ENCODE results near the gene TTLL10. TPM values are rescaled to one million over a fixed set of nuclear protein-coding genes. Genes with fewer than 3 reads are reported as not detected.

Gene TTLL10
- total and polyA plus RNA-seq, 2 donors = 0.08 TPM; not detected in 1

DNA sequence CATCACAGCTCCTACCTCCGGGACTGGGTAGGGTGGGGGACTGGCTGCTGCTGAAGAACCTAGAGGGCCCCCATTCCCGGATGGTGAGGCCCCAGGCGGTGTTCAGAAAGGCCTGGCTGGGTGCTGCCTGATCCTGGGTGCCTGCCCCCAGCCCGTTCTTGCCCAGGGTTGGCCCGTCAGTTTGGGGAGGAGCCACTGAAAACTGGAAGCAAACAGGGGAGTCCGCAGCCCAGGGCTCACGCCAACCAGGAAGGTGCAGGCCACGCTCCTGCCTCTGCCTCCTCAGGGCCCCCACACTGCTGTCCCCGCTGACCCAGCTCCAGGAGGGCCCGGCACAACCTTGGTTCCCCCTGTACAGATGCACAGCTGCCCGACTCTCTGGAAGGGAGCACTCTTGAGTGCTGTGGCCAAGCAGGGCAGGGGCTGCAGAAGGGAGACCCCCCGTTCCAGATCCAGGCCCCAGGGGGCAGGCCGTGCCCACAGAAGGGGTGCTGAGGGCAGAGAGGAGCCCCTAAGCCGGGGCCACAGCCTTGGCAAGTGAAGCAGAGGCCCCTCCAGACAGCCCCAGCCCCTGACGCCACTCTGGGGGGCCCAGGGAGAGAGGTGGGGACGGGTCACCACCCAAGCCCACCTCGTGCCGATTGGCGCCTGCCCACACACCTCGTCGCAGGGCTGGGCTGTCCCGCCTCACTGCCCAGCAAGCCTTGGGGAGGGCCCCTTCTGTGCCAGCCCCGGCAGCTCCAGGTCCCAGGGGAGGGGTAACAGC lies 67.3 kb downstream of the TTLL10 start:
- 53% methylated on average over 23 of the region's 23 CpGs for WGBS
- no peaks in the 10 kb centered on the region for H3K36me3 ChIP-seq (ENCODE audit: insufficient read depth)
- H3K27ac ChIP-seq (ENCODE audit: low read depth) = no peak overlapping the region
- no peak overlapping the region for H3K4me3 ChIP-seq (ENCODE audit: low read depth, low read length)
- no peaks in the 10 kb centered on the region for H3K4me1 ChIP-seq (ENCODE audit: insufficient read depth)
- no peak for DNase-seq (ENCODE audit: extremely low spot score)

GRCh38 chr1:1241588-1242219 lies 68.0 kb downstream of the TTLL10 start:
- H3K27ac ChIP-seq (ENCODE audit: low read depth) = no peak overlapping the region
- DNase-seq (ENCODE audit: extremely low spot score) = no peak
- no peak overlapping the region for H3K4me3 ChIP-seq (ENCODE audit: low read depth, low read length)
- WGBS = 88% methylated on average over 26 of the region's 26 CpGs
- H3K36me3 ChIP-seq (ENCODE audit: insufficient read depth) = no peaks in the 10 kb centered on the region
- no peaks in the 10 kb centered on the region for H3K4me1 ChIP-seq (ENCODE audit: insufficient read depth)

DNA sequence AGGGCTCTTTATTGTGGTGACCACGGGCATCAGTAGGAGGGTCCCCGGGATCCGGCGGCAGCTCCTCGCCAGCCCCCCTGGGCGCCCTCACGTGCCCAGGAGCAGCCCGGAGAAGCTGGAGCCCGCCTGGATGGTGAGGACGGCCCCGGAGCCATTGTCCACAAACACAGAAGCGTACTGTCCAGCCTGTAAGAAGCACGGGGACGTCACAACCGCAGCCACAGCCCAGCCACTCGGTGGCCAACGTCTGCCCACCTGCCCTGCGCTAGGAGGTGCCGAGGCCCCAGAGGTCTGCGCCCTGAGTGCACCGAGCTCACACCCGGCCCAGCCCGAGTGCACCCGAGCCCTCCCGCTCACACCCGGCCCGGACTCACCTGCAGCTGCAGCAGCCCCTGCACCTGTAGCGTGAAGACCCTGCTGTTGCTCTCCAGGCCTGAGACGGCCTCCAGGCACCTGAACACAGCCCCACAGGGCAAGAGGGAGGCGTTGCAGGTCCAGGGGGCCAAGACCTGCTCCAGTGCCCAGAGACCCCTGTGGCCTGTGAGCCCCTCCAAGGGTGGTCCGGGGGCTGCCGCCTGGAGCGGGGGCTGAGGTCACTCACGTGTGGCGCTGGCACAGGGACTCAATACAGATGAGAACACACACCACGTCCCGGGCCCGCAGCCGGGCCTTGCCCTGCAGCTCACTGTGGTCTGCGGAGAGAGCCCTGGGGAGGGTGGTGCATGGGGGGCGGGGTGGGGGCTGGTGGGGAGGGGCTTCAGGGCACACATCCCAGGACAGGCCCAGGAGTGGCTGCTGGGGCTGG lies 69.0 kb downstream of the TTLL10 start:
- WGBS = 87% methylated on average over 41 of the region's 41 CpGs
- no peak for DNase-seq (ENCODE audit: extremely low spot score)
- no peak overlapping the region for H3K27ac ChIP-seq (ENCODE audit: low read depth)
- no peak overlapping the region for H3K4me3 ChIP-seq (ENCODE audit: low read depth, low read length)
- H3K4me1 ChIP-seq (ENCODE audit: insufficient read depth) = no peaks in the 10 kb centered on the region
- no peaks in the 10 kb centered on the region for H3K36me3 ChIP-seq (ENCODE audit: insufficient read depth)

GRCh38 chr1:1243266-1243660 lies 69.6 kb downstream of the TTLL10 start:
- H3K4me3 ChIP-seq (ENCODE audit: low read depth, low read length) = no peak overlapping the region
- DNase-seq (ENCODE audit: extremely low spot score) = no peak
- H3K36me3 ChIP-seq (ENCODE audit: insufficient read depth) = no peaks in the 10 kb centered on the region
- no peaks in the 10 kb centered on the region for H3K4me1 ChIP-seq (ENCODE audit: insufficient read depth)
- H3K27ac ChIP-seq (ENCODE audit: low read depth) = no peak overlapping the region
- 90% methylated on average over 23 of the region's 23 CpGs for WGBS

GRCh38 chr1:1243807-1244191 lies 70.1 kb downstream of the TTLL10 start:
- WGBS = 43% methylated on average over 23 of the region's 23 CpGs
- H3K4me3 ChIP-seq (ENCODE audit: low read depth, low read length) = no peak overlapping the region

GRCh38 chr1:1244192-1244811 lies 70.6 kb downstream of the TTLL10 start:
- Histone ChIP-seq H3K4me3 (ENCODE audit: low read depth, low read length) (no peak overlapping the region), H3K27ac (ENCODE audit: low read depth) (no peak overlapping the region), H3K4me1 (ENCODE audit: insufficient read depth) (no peaks in the 10 kb centered on the region), H3K36me3 (ENCODE audit: insufficient read depth) (no peaks in the 10 kb centered on the region)
- 66% methylated on average over 30 of the region's 30 CpGs for WGBS
- no peak for DNase-seq (ENCODE audit: extremely low spot score)

More at GRCh38 chr1:1243807-1244191, 70.1 kb downstream of the TTLL10 start:
- Histone ChIP-seq H3K36me3 (ENCODE audit: insufficient read depth) (no peaks in the 10 kb centered on the region), H3K27ac (ENCODE audit: low read depth) (no peak overlapping the region), H3K4me1 (ENCODE audit: insufficient read depth) (no peaks in the 10 kb centered on the region)
- no peak for DNase-seq (ENCODE audit: extremely low spot score)

DNA sequence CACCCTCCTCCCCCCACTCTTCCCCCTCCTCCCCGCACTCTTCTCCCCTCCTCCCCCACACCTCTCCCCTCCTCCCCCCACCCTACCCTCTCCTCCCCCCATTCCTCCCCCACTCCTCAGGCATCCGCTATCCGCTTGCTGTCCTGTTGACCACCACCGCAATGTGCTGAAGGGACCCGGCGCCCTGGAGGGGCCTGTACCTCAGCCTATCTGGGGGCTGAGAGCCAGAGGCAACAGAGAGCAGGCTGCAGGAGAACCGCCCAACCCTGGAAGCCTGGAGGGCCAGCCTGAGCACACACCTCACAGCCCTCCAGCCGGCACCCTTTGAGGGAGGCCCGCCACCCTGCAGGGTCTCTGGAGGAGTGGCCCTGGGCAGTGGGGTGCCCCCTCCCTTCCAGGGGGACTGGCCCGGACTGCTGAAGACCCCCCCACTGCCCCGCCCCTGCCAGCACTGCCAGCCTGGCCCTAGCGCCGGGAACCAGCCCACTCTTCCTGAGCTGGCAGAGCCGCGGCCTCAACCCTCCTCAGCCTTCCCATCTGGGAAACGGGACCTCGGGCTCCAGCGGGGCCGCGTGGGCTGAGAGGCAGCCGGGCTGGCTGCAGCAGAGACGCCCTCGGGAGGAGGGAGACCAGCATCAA lies 71.6 kb downstream of the TTLL10 start:
- Histone ChIP-seq H3K4me3 (ENCODE audit: low read depth, low read length) (no peak overlapping the region), H3K36me3 (ENCODE audit: insufficient read depth) (no peaks in the 10 kb centered on the region), H3K27ac (ENCODE audit: low read depth) (no peak overlapping the region), H3K4me1 (ENCODE audit: insufficient read depth) (no peaks in the 10 kb centered on the region)
- WGBS = 71% methylated on average over 23 of the region's 23 CpGs
- DNase-seq (ENCODE audit: extremely low spot score) = no peak

GRCh38 chr1:1245817-1246576 lies 72.3 kb downstream of the TTLL10 start:
- Histone ChIP-seq H3K36me3 (ENCODE audit: insufficient read depth) (no peaks in the 10 kb centered on the region), H3K4me1 (ENCODE audit: insufficient read depth) (no peaks in the 10 kb centered on the region), H3K4me3 (ENCODE audit: low read depth, low read length) (no peak overlapping the region), H3K27ac (ENCODE audit: low read depth) (no peak overlapping the region)
- no peak for DNase-seq (ENCODE audit: extremely low spot score)
- WGBS = 31% methylated on average over 45 of the region's 45 CpGs

GRCh38 chr1:1246577-1247340 lies 73.1 kb downstream of the TTLL10 start, which contains the start of gene C1QTNF12:
TSS of gene C1QTNF12 (minus strand) at chr1:1246722. CDS start at chr1:1246690, 32 bp downstream.
- no peak within 1 kb of the TSS for H3K27ac ChIP-seq (ENCODE audit: low read depth)
- DNase-seq (ENCODE audit: extremely low spot score) = no peak
- H3K4me1 ChIP-seq (ENCODE audit: insufficient read depth) = no peaks in the 10 kb centered on the region
- H3K36me3 ChIP-seq (ENCODE audit: insufficient read depth) = no peaks in the 10 kb centered on the region
- 3% methylated on average over 74 of the region's 74 CpGs for WGBS
- H3K4me3 ChIP-seq (ENCODE audit: low read depth, low read length) = no peak within 1 kb of the TSS

- 66% methylated on average over 25 of the region's 25 CpGs for WGBS
- no peaks in the 10 kb centered on the region for H3K36me3 ChIP-seq (ENCODE audit: insufficient read depth)
- no peaks in the 10 kb centered on the region for H3K4me1 ChIP-seq (ENCODE audit: insufficient read depth)
- no peak for DNase-seq (ENCODE audit: extremely low spot score)
- H3K4me3 ChIP-seq (ENCODE audit: low read depth, low read length) = no peak overlapping the region
- H3K27ac ChIP-seq (ENCODE audit: low read depth) = no peak overlapping the region
These were observed 73.7 kb downstream of the TTLL10 start for GRCh38 chr1:1247341-1247913.

Data from urinary bladder (tissue), 4 donors.